COLO829 (cell line): ENCODE data around the gene CCSER1.

Experiments used
- DNase-seq: peaks from one replicate; pipeline ENCODE4 v3.0.0; 2012; ENCODE audit warnings: low spot score

CCSER1 gene

DNA sequence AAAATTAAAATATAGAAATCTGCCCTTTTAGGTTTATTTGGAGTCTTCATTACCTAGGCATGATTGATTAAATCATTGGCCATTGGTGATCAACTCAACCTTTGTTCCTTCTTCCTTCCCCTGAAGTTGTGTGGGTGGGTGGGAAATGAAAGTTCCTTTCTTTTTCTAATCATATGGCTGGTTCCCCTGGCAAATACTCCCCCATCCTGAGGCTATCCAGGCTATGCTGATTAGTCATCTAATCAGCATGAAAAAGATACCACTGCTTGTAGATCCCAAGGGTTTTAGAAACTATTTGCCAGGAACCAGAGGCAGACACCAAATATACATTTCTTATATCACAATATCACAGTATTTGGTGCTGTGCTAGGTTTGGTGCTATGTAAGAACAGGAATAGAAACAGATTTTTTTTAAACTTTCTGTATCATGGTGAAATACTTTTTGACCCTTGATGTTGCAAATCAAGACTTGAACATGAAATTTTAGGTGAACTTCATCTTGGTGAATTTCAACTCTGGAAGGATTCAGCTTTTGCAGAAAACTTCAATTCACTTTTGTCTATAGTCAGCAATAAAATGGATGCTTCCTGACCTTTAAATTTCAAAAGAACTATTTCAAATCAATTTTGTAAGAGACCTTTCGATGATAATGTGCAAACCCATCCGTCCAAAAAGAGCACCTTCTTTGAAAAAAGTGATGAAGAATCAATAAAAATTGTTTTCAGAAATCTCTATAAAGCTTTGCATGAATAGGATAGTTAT is 71.1 kb downstream of the CCSER1 start:
- DNase-seq, result peak; percentile 54

DNA sequence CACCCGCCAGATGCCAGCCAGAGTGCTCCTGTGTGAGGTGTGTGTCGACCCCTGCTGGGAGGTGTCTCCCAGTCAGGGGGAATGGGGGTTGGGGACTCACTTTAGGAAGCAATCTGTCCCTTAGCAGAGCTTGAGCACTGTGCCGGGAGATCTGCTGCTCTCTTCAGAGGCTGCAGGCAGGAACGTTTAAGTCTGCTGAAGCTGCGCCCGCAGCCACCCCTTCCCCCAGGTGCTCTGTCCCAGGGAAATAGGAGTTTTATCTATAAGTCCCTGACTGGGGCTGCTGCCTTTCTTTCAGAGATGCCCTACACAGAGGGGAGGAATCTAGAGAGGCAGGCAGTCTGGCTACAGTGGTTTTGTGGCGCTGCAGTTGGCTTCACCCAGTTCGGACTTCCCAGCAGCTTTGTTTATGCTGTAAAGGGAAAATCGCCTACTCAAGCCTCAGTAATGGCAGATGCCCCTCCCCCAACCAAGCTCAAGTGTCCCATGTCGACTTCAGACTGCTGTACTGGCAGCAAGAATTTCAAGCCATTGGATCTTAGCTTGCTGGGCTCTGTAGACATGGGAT is 80.8 kb downstream of the CCSER1 start:
- no peak for DNase-seq

DNA sequence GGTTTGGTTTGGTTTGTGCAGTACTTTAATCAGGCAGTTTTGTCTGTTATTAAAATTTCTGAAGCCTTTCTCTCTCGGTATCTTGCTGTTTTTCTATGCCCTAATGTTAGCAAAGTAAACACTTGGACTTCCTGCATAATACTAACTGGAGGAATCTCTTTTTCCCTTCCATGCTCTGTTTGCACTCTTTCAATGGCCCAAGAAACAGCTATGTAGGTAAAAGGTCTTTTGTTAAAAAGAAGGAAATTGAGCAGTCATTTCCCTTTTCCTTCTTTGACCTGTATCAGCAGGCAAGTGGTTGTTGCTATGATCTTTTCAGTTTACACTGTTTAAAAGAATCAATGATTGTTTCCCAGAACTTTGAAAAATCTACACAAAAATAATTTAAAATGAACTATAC is 82.7 kb downstream of the CCSER1 start:
- DNase-seq, result no peak

DNA sequence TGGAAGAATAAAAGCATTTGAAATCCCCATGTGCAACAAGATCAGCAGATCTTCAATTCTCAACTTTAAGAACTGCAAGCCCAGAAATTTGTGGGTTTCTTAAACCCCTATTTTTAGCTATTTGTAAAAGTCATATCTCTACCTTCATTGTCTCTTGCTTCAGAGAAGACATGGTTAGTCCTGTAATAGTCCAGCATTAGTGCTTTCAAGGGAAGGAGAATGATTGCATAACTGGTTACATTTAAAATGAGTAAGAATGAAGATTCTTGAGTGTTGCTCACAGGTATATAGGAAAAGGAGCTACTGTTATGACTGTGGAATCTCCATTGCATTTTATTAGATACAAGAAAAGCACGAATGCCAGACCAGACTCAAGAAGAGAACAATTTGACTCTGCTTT is 84.0 kb downstream of the CCSER1 start:
- no peak for DNase-seq

DNA sequence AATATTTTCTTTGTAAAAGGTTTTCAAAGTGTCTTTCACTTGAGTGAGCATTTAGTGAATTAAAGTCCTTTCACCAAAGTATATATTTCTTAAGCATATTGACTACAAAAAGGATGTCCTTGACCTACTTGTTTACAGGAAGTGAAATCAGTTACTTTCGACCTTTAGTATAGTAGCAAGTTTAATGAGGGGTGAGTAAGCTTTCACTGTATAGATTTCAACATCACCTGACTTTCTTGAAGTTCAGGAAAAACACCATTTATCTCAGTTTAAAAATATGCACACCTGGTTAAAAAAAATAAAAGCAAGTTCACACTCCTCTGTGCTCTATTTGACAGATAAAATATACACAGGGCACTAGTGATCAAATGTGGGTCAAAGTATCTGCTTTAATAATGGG is 88.1 kb downstream of the CCSER1 start:
- no peak for DNase-seq

DNA sequence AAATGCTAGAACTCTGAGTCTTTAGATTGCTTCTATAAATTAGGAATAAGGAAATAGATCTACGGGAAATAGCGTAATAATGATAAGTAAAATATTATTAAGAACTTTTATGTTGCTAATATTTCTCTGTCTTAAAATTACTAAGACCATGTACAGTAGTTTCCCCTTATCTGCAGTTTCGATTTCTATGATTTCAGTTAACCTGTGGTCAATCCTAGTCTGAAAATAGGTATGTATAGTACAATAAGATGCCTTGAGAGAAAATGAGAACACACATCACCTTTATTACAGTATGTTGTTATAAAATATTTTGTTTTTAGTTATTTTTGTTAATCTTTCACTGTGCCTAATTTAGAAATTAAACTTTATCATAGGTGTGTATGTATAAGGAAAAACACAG is 92.6 kb downstream of the CCSER1 start:
- no peak for DNase-seq

DNA sequence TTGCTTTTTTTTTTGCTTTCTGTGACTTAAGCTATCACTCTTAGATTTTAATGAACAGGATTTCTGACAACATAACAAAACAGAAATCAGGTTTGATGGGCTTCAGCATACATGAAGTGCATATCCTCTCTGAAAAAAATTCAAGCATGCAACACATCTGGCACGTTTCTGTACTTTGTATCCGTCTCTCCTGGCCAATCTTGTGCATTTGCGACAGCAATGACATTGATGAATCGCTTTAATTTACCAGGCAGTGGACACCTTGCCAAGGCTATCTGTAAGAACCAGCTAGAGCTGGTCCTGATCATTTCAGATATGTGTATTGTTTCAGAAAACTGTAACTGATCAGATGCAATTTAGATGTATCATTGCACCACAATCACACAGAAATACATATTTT is 93.3 kb downstream of the CCSER1 start:
- DNase-seq, result no peak

DNA sequence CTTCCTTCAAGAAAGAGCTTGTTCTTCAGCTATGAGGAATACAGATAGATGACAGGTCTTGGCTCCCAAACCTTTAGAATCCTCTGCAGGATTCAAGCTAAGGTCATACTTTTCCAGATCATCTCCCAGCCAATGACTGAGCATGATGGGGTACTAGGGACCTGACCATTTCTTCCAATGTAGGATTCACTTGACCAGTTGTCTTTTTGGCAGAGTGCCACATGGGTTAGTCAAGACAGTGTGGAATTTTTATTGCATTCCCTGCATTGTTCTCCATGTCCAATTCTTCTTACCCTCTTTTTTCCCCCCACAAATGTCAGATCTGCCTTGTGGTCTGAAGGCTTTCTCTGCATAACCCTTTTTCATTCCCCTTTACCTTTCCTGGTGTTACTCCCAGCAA is 99.5 kb downstream of the CCSER1 start:
- DNase-seq, result no peak

DNA sequence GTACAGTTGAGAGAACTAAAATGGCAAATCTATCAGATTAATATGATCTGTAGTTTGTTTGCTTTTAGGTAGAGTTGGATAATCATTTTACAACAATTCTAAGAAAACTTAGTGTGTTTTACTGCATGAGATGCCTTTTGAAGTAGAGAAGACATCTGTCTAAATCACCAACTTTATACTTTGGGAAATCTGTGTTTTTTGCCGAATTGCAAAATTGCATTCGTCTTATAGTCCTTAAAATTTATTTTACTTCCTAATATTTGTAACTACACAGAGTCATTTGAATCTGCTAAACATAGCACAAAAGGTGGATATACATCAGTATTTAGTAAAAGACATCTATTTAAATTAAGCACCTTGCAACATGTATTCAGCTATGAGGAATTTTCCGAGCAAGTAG is 100.0 kb downstream of the CCSER1 start:
- no peak for DNase-seq

DNA sequence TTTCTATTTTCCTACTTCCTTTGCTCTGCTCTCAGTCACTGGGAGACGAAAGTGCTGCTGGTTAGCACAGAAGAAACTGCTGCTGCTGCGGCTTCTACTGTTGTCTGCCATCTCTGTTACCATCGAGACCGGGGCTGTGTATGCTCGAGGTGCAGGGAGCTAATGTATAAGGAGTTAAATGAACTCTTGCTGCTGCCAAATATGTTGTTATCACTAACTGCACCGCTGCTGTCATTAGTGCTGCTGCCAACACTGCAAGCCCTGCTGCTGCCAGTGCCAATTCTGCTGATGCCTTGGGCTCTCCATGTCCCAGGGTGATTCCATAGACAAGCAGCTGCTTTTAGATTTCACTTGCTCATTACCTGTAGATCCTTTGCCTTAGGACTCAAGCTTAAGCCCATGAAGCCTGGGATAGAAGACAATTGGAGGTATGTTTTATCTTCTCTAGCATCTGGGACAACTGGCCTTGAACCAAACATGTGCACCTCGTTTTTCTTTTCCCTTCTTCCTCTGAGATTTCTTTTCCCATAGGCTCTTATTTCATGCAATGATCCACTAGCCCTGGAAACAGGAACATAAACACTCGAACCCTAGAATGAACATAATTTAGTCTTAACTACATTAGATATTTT is 107.8 kb downstream of the CCSER1 start:
- DNase-seq, result no peak

DNA sequence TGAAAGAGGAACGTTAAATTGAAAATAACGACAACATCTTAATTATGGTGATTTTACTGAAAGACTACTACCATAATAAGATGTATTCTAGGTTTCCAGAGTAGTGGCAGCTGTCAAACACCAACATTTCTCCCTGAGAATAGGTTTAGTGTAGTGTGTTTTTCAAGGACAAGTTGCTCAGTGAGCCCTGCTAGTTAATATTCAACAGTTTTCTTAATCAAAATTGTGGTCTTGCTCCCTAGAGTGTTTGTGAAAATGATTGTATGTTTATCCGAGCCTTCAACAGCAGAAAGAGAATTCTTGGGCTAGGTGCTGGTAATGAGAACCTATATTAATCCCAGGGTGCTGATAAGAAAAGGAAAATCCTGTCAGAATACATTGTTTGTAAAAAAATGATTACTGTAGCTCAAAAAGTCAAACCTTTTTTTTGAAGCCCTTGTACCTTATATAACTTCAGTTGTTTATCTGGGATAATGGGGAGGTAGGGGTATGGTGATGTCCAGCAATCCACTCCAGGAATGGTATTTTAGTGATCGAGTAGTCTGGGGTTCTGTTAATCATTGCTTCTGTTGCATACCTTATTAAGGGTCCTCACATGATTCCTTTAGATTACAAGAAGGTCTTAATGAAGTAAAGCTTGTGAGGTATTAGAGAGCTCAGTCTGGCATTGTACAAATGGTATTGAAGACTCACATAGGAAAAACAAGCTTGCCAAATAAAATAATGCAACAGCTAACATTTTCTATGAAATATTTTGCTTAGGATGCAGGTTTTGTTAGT is 110.7 kb downstream of the CCSER1 start:
- DNase-seq, result no peak

DNA sequence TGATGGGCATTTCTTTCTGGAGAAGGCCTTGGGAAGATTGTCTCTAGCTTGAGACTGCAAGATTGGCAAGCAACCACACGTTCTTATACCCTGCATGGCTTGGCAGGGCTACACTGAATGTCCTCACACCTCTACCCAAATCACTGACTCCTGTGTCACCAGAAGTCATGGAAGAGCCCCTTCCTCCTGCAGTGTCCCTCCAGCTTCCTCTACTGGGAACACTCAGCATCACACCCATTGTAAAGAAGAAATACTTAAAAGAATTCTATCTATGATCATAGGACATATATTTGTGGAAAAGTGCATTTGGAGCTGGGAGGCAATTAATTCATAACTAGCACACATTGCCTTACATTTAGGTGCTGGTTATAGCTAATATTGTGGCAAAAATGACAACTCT is 113.1 kb downstream of the CCSER1 start:
- no peak for DNase-seq

DNA sequence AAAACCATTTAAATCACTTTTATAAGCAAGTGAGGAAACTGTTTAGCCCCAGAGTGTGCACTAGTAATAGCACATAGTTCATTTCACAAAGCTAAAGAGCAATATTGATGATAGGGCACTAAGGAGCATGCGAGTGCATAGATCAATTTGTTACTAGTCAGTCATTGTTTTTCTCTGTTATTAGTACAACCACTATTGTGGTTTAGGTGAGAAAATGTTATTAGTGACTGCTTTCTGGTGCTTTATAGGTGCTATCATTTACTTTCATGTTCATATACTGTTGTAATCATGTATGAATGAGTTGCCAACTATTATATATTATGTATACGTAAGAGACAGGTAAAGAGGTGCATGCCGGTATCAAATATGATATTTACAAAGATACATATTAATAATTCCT is 113.8 kb downstream of the CCSER1 start:
- DNase-seq, result no peak

DNA sequence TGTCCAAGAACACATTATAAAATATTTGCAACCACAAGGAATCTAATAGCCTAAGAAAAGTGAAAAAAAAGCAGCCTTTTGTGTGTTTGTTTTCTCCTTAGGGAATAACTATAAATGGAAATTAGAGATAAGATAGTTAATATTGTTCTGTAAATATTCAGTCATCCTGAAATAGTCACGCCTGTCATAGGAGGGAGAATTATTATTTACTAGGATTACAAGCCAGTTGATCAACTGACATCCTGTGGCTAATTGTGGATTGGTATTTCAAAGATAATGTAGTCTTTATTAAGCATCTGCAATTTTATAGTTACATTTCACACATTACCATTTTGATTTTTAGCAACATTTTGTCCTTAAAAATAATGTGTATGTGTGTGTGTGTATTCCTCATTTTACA is 118.6 kb downstream of the CCSER1 start:
- DNase-seq, result no peak

DNA sequence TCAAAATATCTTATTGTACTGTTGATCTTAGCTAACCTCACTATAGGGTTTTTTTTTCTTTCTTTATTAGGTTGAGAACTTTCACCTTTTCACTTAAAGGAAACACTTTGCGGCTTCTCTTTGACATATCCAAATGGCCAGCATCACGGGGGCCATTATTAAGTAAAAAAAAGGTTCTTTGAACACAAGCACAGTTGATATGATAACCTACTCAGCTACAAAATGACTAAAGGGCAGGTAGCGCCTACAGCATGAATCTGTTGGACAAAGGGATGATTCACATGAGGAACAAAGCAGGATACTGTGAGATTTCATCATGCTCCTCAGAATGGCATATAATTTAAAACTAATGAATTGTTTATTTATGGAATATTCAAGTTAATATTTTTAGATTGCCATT is 119.6 kb downstream of the CCSER1 start:
- DNase-seq, result peak; percentile 74

DNA sequence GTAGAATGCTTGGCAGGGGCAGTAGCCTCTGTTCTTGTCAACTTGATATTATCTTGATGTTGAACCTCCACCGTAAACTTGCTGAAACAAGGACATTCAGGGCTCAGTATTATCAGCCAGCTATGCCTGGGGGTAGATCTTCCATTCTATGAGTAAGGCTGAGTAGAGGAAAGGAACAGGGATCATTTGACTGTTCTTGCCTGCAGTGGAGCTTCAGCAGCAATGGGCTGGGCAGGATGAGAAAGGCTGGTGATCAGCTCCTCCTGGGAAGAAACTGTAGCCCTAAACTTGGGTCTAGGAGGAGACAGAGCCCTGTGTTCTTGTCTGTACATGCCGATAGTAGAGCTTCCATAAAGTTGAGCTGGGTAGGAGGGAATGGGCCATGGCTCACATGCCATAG is 127.2 kb downstream of the CCSER1 start:
- no peak for DNase-seq

DNA sequence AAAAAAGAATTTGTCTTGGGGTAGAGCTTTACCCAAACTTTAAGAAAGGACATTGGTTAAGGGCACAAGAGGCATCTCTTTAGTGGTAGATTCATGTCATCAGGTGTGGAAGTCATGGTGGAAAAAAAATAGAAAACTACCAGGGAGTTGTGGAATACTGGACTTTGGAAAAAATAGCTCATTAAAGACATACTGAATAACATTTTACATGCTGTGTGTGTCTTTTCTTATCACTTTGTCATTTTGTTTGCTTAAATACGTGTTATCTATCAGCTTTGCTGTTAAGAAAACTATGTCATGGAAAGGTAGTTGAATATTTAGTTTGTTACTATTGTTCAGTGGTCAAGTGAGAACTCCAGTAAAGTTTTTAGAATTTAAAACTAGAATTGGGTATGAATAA is 147.0 kb downstream of the CCSER1 start:
- DNase-seq, result no peak

DNA sequence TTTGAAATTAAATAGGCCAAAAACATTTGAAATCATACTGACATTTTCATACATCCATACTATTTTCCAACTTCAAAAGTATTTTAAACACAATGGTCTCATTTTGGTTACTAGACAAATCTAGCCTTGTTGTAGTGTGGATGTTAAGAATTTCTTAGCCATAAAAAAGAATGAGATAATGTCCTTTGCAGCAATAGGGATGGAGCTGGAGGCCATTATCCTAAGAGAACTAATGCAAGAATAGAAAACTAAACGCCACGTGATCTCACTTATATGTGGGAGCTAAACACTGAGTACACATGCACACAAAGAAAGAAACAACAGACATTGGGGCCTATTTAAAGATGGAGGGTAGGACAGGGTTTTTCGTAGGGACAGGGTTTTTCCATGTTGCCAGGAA is 153.8 kb downstream of the CCSER1 start:
- DNase-seq, result no peak

DNA sequence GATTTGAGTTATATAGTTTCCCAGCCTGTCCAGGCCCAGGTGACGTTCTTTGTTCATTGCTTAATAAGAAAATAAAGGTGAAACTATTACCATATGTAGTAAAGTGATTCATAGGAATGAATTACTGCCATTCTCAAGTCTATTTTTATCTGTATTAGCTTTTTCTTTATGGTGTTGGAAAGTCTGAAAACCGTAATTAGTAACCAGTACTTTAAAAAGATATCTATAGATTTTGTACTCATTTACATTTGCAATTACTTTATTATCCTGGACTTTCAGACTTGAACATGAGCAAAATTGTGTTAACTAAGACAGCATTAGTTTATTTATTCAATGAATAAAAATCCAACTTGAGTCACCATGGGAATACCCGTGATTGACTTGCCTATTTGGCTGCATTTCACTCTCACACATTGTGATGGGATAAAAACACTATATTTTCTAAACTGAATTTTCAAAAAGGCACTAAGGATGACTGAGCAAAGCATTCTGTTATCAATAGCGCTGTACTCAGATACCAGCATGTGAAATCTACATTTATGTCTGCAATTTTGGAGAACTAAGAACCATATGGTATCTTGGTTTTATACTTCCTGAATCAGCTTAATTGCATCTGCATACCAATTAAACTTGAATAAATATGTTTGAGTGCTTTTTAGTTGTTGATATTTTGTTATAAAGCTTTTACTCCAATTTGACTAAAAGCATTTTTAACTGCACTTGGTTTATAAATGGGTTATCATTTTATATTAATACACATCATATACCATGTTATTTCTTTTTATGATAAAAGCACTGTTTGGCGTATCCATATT is 154.6 kb downstream of the CCSER1 start:
- no peak for DNase-seq

DNA sequence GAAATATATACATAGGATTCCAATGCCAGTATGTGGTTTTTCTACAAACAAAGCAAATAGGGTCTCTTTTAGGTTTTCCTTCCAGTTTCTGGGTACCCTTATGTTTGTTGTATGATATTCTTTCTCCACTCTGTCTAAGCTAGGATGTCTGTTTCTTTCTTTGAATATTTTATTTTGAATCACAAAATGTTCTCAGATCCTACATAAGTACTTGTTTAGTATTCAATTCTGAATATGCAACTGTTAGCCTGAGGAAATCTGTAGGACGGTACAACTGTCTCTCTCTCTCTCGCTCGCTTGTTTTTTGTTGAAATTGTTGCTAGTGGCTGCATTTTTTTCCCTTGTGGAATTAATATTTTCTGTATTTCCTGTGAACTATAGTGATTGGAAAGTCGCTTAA is 163.2 kb downstream of the CCSER1 start:
- DNase-seq, result no peak

DNA sequence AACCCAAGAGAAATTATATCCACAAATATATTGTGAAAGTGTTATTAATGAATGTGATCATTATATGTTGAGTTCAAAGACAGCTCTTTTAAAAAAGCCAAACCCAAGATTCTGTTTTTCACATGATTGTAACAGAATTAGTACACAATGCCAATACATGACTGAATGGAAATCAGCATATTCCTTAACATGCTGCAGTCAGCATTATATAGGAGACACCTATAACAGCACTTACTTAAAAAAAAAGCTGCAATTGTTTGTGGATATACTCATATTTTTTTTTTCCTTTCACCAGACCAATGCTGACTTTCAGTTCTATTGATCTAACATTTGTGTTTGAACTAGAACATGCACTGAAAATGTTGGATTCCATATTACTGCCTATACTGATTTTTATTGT is 165.2 kb downstream of the CCSER1 start:
- DNase-seq, result no peak

DNA sequence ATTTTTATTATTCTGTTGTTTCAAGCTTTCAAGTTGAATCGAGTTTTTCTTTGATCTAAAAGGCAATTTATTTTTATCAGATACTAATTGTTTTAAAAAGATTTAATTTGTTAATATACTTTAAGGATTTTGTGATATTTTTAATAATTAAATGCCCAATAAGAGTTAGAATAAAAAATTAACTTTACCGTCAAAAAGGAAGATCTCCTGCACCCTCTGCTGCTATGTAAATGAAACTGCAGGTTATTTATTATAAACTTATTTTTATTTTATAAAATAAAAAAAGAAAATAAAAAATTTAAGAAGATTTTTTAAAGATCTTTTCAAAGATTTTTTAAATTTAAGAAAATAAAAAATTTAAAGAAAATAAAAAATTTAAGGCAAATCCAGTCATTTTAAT is 166.1 kb downstream of the CCSER1 start:
- DNase-seq, result no peak
